PFSK-1 (cell line): ENCODE measurements around the gene CRTAC1.

ENCODE experiments used
- POLR2AphosphoS5 ChIP-seq: IDR thresholded peaks from 2 replicates; pipeline ENCODE4 v1.6.1; 2012; ENCODE audit warnings: low read depth, mild to moderate bottlenecking, control low read depth, low read length, moderate library complexity
- SIN3A ChIP-seq: IDR thresholded peaks from 2 replicates; pipeline ENCODE4 v1.6.1; 2012; ENCODE audit warnings: mild to moderate bottlenecking, low read length, moderate library complexity, borderline replicate concordance; ENCODE audit not compliant: insufficient read depth
- TF ChIP-seq, protein P1 (sequence below), 2 experiments: IDR thresholded peaks; 2 replicates each; pipeline versions ENCODE4 v1.6.1 to v1.8.0; 2011 to 2012; ENCODE audit warnings: low read depth in 2 of 2, low read length in 2 of 2, control low read depth in 1 of 2, inconsistent platforms in 1 of 2, mild to moderate bottlenecking in 1 of 2, moderate library complexity in 1 of 2; ENCODE audit not compliant: insufficient read depth in 1 of 2

DNA sequence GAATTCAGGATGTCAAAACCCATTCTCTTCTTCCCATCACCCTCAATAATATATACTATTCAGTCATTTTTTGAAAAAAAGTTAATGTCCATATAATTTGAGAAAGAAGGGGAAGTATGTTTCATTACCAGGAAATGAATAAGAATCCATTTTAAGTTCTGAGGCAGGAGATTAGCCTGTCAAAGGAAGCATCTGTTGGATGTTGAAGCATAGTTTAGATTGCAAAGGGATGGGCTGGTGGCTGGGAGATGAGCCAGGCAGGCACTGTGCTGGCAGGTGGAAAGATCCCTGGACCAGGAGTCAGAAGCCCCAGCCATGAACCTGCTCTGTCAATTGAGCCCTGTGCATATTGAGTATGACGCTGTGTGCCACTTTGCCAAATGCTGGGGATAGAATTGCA, 48.4 kb upstream of the CRTAC1 start:
- TF ChIP-seq, protein P1, sequence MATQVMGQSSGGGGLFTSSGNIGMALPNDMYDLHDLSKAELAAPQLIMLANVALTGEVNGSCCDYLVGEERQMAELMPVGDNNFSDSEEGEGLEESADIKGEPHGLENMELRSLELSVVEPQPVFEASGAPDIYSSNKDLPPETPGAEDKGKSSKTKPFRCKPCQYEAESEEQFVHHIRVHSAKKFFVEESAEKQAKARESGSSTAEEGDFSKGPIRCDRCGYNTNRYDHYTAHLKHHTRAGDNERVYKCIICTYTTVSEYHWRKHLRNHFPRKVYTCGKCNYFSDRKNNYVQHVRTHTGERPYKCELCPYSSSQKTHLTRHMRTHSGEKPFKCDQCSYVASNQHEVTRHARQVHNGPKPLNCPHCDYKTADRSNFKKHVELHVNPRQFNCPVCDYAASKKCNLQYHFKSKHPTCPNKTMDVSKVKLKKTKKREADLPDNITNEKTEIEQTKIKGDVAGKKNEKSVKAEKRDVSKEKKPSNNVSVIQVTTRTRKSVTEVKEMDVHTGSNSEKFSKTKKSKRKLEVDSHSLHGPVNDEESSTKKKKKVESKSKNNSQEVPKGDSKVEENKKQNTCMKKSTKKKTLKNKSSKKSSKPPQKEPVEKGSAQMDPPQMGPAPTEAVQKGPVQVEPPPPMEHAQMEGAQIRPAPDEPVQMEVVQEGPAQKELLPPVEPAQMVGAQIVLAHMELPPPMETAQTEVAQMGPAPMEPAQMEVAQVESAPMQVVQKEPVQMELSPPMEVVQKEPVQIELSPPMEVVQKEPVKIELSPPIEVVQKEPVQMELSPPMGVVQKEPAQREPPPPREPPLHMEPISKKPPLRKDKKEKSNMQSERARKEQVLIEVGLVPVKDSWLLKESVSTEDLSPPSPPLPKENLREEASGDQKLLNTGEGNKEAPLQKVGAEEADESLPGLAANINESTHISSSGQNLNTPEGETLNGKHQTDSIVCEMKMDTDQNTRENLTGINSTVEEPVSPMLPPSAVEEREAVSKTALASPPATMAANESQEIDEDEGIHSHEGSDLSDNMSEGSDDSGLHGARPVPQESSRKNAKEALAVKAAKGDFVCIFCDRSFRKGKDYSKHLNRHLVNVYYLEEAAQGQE (IDR thresholded peaks at IDR 0.05; ENCODE audit: insufficient read depth in 1 of 2, low read depth in 2 of 2, low read length in 2 of 2) = no peak
- TF ChIP-seq POLR2AphosphoS5 (no peak), SIN3A (no peak)
